Fibroblast of skin of left biceps (primary cell): ENCODE measurements around the gene EEF1A2.
"Not testable (repeated sequence)": the region's sequence is repeated elsewhere in the genome, so short reads cannot be mapped to it uniquely, and the experiment has no call there.

Experiments used
- DNase-seq, 2 experiments: peaks; one replicate each; pipeline ENCODE4 v3.0.0-alpha.2; 2013; ENCODE audit warnings: low read depth in 2 of 2

The EEF1A2 gene

DNA sequence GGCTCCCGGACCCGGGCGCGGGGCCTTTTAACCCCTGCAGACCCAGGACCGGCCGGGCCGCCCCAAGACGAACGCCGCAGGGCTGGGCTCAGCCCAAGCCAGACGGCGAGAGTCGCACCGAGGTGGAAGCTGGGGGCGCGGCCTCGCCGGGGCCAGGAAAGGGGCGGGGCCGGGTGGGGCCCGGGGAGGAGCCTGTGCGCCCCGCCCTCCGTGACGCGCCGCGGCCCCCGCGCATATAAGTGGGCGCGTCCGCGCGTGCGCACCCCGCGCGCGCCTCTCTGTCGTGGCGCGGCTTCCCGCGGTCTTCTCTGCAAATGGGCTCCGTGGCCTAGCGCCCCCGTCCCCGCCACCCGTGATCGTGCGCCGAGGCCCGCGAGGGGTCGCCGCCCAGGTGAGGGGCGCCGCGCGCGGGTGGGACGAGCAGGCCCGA lies 21.6 kb upstream of the EEF1A2 start, which contains the start of gene PPDPF:
Gene PPDPF, plus strand, starts transcription at position 262 of the 430 bp plus-strand sequence. CDS start 544 bp downstream, outside the sequence.
- peak; percentile 49 to 54 for DNase-seq

DNA sequence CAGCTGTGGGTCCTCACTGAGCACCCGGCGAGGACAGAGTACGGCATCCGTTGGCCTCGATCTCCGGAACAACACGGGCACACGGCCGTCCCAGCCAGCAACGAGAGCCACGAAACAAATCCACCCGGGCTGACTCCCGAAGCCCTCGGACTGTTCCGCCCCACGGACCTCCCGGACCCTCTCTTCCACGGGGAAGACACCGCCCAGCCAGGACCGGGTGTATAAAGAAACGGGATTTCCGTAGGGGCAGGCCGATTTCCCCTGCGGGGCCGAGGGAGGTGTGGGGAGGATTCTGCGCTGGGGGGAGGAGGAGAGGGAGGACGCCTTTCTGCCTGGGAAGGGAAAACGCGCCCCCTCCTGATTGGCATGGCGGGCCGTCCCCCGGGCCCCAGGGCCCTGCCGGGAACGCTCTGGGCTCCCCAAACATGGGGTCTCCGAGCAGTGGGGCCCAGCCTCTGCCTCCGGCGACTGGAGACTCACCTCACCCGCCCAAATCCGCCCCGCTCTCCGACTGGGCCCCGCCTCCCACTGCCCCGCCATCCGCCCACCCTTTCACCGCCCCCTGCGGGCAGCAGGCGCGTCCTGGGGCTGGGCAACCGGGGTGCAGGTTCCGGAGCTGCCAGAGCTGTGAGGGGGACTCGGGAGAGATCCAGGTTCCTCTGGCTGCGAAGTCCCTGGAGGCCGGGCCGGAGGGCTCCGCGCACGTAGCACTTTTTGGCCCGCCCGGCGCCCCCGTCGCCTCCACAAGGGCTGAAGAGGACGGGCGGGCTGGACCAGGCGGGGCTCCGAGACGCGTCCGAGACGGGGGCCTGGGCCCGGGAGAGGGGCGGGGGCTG lies 21.0 kb upstream of the EEF1A2 start:
- peak; percentile 9 to 20 for DNase-seq

DNA sequence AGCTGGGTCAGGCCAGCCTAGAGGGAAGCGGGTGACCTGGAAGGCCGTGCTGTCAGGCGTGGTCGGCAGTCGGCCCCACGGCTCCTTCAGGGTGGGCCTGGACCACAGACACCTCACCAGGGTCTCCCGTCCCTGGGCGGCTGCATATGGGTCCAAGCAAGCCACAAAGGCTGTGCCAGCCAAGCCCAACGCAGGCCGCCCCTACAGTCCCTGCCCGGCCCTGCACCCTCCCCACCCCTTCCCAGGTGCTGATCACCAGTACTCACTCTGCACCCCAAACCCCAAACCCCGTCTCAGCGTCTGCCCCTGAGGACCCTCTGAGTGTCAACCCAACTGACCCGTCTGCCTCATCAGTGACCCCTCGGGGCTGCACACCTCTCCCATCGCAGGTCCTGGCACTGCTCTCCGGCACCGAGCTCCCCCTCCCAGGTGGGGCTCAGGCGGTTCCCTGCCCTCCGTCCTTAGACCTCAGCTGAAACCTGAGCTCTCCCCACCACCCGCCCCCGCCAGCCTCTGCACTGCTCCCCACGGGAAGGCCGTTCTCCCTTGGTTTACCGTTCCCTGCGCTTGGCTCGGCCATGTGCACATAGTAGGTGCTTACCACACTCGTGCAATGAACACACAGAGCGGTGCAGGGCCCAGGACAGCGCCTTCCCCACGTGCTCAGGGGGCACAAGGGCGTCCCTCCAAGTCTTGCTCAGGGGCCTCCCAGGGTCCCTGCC lies 20.2 kb upstream of the EEF1A2 start:
- DNase-seq: no peak

DNA sequence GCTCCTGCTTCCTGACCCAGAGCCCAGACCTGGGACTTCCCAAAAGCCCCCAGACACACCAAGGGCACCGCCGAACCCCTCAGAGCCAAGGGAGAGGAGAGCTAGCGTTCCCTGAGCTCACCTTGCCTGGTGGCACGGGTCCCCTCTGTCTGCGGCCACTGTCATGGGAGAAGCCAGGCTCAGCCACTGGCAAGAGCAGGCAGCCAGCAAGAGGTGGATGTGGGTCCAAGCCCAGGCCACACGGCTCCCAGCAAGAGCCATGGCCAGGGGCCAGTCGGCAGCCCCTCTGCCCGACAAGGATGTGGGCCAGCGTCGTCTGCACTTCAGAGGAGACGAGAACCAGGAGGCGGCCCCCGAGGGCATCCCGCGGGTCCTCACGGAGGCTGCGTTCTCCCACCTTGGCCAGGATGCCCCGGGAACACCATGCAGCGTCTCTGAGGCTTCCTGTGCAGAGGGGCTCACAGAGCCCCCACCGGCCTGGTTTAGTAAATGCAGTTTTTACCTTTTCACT lies 19.5 kb upstream of the EEF1A2 start:
- DNase-seq: no peak

DNA sequence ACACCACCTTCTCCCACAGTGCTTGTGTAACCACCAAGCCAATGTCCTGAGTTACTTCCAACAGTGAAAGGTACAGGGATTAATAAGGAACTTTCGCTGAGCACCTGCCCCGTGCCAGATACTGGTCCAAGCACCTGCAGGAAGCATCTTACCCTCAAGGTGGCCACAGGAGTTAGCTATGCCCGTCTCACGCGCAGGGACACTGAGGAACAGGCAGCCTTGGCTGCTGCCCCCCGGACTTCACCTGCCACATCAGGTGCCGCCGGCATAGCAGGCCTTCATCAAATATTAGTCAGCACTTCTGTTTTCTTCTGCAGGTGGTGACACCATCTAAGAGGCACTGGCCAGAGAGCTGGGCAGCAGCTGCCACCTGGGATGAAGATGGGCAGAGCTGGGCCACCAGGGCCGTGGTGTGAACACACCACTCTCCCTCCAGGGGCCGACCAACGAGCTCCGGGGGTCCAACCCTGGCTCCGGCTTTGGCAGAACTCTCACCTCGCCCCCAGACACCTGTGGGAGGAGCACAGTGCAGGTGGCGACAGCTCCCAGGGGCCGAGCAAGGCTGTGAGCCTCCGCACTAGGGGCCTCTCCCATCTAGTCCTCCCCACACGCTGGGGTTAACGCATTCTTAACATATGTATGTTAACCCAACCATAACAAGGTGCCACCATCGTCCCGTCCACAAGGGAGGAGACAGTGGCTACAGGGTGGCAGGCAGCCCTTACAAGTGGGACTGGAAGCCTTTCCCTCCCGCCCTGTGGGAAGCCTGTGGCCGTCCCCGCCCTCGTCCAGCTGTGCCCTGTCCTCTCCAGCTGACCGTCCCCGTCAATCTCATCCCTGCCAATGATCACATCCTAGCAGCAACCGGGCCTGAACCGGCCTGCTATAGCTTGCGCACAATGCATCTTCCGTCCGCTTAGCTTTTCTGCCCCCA lies 18.8 kb upstream of the EEF1A2 start:
- no peak for DNase-seq

DNA sequence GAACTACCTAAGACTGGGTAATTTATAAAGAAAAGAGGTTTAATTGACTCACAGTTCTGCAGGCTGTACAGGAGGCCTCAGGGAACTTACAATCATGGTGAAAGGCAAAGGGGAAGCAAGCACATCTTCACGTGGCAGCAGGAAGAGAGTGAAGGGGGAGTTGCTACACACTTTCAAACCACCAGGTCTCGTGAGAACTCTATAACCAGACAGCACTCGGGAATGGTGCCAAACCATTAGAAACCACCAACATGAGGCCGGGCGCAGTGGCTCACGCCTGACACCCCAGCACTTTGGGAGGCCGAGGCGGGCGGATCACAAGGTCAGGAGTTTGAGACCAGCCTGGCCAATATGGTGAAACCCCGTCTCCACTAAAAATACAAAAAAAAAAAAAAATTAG lies 15.6 kb upstream of the EEF1A2 start:
- not testable (repeated sequence) for DNase-seq

DNA sequence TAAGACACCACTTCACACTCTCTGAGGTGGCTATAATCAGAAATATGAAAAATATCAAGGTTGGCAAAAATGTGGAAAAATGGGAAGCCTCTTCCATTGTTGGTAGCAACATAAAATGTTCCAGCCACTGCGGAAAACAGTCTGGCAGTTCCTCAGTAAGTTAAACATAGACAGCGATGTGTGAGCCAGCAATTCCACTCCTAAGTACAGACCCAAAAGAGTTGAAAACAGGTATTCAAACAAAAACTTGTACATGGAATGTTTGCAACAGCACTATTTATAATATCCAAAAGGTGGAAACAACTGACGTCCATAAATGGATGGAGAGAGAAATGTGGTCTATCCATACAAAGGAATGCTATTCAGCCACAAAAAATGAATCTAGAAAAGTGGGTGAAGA lies 14.3 kb upstream of the EEF1A2 start:
- DNase-seq: no peak

DNA sequence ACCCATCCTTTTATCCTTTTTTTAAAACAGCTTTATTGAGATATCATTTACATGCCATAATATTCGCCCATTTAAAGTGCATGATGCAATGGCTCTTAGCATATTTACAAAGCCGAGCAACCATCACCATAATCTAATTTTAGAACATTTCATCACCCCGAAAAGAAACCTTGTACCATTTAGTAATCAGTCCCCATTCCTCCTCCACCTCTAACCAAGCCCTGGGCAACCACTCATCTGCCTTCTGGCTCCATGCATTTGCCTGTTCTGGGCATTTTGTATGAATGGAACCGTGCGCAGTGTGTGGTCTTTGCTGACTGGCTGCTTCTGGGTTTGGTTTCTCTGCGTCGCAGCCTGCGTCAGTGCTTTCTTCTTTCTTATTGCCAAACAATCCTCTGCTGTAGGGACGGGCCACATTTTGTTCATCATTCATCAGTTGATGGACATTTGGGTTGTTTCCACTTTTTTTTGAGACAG lies 10.2 kb upstream of the EEF1A2 start:
- no peak for DNase-seq

DNA sequence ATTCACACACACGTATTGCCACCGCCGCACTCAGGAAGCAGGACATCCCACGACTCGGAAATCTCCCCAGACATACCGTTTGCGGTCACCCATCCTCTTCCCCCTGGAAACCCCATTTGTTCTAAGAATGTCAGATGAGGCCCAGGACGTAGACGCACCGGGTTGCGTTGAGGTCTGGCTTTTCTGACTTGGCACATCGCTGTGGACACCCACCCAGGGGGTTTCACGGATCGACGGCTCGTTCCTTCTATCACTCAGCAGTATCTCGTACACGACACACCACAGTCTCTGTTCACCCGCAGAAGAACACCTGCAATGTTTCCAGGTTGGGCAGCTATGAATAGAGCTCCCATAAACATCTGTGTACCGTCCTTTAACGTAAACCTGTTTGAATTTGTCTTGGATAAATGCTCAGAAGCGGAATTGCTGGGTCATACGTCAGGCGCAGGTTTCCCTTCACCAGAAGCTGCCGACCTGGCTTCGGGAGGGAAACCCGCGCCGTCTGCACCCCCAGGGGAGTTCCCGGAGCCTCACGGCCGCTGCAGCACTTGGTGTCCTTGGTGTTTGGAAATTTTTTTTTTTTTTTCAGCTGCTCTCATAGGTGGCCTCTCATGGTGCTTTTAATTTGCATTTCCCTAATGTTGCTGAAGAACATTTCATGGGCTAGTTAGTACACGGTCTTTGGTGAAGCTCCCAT lies 9.3 kb upstream of the EEF1A2 start:
- no peak for DNase-seq

DNA sequence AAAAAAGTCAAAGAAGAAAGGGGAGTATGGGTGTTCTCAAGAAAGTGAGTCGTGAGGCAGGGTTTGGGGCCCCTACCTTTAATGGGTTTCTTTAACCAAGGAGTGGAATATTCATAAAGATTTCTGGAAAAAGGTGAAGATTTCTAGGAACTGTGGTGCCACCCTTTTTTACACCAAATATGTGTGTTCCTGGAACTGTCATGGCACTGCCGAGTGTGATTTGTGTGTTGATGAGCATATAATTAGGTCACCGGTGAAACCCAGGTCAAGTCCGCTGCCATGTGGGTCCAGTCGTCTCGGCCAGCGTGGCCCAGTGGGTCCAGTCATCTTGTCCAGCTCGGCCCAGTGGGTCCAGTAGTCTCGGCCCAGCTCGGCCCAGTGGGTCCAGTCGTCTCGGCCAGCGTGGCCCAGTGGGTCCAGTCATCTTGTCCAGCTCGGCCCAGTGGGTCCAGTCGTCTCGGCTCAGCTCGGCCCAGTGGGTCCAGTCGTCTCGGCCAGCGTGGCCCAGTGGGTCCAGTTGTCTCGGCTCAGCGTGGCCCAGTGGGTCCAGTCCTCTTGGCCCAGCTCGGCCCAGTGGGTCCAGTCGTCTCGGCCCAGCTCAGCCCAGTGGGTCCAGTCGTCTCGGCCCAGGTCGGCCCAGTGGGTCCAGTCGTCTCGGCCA lies 8.3 kb upstream of the EEF1A2 start:
- DNase-seq: no peak

DNA sequence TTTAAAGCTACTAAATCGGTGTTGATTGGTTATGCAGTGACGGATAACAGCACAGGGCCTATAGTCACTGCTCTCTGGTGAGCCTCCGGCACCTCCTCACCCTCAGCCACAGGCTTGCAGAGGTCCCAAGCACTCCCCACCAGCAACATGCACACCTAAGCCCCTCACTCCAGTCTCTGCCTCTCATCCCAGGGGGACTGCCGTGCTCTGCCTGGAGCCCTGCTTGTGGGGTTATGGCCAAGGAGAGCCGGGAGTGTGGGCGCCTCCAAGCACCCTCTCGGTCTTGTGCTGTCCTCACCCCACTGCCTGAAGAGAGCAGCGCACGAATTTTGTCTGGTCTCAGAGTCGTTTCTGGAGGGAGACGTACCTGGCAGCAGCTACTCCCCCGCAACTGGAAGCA lies 6.8 kb upstream of the EEF1A2 start:
- DNase-seq: no peak

DNA sequence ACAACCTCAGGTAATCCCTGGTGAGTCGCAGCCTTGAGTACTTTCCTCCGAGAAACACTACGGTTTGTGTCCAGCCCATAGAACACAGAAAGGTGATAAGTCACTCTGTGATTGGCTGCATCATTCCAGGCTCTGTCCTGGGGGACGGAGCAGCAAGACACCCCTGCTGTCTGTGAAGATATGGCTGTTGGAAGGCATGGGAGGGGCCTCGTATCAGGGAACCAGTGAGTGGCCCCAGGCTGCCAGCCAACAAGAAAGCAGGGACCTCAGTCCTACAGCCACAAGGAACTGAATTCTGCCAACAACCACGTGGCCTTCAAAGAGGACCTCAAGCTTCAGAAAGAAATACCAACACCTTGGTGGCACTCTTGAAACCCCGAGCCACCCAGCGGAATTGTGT lies 6.4 kb upstream of the EEF1A2 start:
- DNase-seq: no peak

DNA sequence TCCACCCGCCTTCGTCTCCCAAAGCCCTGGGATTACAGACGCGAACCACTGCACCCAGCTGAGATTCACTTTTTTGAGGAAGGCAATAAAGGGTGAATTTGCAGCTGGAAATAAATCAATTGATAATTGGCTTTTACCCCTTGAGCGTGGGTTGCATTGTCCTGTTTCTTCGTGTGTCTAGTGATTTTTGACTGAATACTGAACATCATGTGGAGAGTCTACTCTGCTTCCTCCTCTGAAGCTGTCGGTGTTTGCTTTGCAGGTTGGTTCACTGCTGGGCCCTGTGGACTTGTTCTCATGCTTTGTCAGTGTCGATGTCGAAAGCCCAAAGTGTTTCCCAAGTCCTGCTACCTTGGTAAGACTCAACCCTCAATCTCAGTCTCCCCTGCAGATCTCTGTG lies 5.8 kb upstream of the EEF1A2 start:
- DNase-seq: no peak

DNA sequence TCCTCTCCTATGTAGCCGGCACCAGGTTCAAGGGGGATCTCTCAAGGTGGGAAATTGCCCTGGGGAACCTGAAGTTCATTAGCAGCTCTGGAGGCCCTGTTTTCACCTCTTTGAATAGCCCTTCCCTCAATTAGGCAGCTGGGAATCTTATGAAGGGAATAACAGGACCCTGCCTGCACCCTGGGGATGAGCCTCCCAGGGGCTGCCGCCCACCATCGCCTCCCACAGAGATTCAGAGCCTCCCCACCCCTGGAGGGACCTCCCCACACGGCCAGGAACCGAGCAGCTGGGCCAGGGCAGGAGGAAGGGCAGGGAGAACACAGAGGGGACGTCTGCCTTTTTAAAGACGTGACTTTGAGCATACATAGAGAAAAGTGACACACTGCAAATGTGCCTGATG lies 4.6 kb upstream of the EEF1A2 start:
- no peak for DNase-seq

DNA sequence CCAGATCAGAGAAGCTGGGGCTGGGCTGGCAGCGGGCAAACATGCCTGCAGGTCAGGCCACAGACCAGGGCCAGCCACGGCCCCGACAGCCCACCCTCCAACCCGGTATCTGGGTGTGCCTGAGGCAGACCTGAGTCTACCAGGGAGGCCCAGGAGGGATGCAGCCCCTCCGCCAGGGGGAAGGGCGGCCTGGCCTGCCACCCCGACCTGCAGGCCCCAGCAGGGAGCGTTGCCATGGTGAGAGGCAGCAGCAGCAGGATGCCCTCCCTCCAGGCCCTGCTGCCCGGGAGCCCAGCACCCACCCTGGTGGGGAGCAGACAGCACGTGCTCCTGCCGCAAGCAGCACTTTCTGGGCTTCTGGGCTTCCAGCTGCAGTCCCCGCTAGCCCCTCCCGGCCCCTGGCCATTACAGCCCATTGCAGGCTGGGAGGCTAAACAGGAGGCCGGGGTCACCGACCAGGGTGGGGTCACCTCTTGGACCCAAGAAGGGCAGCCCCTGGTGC lies 3.8 kb upstream of the EEF1A2 start:
- no peak for DNase-seq

DNA sequence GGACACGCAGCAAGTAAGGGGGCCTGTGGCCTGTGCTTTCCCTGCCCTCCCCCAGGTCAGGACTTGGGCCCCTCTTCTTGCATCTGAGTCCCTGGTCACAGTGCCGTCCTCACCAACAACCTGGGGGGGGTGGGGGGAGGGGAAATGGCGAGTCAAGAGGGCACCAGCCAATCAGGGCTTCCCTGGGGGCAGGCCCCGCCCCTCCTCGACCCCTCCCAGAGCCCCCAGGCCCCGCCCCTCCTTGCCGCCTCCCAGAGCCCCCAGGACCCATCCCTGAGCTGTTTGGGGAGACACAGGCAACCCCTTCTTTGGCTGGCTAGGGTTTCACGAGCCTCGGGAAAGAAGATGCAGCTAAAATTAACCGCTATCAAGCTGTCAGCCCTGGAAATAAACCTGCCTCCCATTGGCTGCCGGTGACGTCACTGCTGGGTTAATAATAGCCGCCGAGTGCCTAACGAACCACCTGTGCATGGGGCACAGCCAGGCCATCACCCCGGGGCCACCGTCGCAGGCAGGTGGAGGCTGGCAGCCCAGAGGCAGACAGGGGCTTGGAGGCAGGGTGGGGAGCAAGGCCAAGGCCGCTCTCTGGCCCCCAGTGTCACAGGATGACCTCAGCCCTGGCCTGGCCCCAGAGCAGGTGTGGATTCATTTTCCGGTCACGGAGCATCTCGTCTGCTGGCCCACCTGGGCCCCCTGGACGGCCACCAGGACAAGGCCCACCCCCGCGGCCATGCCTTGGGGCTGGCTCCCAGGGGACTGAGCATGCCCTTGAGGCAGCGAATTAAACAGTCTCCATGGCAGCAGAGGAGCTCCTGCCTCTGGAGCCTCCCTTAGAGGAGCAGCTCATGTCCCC lies 3.2 kb upstream of the EEF1A2 start:
- DNase-seq: no peak

DNA sequence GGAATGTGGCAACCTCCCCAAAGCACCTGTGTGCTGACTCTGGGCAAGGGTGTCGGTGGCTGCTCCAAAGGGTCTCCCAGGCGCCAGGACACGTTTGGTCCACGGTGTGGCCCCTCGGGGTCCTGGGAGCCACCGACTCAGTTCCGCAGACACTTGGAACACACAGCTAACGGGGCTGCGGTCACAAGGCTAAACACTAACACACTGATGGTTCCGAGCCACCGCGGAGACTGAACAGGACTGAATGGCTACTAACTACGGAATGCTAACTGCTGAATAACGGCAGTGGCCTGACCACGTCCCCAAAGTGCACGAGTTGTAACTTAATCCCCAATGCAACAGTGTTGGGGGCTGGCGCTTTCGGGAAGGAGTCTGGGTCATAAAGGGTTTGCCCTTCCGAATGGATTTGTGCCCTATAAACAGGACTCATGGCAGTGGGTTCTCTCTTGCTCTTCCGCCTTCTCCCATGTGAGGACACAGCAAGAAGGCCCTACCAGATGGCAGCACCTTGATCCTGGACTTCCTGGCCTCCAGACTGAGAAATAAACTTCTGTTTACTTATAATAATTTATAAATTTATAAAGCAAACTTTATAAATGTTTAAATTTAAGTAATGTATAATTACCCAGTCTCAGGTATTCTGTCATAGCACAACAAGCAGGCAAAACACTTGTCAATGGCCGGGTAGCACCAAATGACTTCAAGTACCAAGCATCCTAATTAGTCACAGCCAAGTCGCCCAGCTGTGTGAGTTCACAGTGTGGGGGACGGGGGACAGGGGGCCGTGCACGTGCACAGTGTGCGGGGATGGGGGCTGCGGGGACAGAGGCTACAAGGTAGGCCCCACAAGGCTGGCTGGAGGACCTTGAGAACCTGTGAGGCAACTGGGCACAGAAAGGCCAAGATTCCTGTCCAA lies 2.3 kb upstream of the EEF1A2 start:
- DNase-seq: no peak
